AG09309 (cell line): ENCODE measurements around the gene NXPH2.

Source experiments
- DNase-seq: peaks from one replicate; pipeline ENCODE4 v3.0.0-alpha.2; 2010; ENCODE audit warnings: low read depth
- H3K4me3 ChIP-seq: 2 replicates; pipeline ENCODE4 v1.5.1; 2011; ENCODE audit warnings: mild to moderate bottlenecking, low read depth, low read length, moderate library complexity; ENCODE audit not compliant: control insufficient read depth
- CTCF ChIP-seq: IDR thresholded peaks from 2 replicates; pipeline ENCODE4 v1.5.1; 2011; ENCODE audit warnings: mild to moderate bottlenecking, low read depth, low read length, inconsistent platforms; ENCODE audit not compliant: insufficient read depth, control insufficient read depth; ENCODE audit errors: missing control alignments

Gene NXPH2

GRCh38 chr2:138637686-138638085 lies 142.5 kb downstream of the NXPH2 start:
- no peak for DNase-seq
- H3K4me3 ChIP-seq, result no peak overlapping the region
- no peak for TF ChIP-seq CTCF

- DNase-seq, result no peak
- TF ChIP-seq CTCF, result no peak
- H3K4me3 ChIP-seq, result no peak overlapping the region
Measured at GRCh38 chr2:138637061-138637460, 143.1 kb downstream of the NXPH2 start.

GRCh38 chr2:138633049-138633448 lies 147.1 kb downstream of the NXPH2 start:
- no peak overlapping the region for H3K4me3 ChIP-seq
- no peak for DNase-seq
- no peak for TF ChIP-seq CTCF

GRCh38 chr2:138632066-138632620 lies 148.0 kb downstream of the NXPH2 start:
- DNase-seq, result no peak
- TF ChIP-seq CTCF, result no peak
- no peak overlapping the region for H3K4me3 ChIP-seq

- TF ChIP-seq CTCF, result no peak
- DNase-seq, result no peak
- no peak overlapping the region for H3K4me3 ChIP-seq
Measured at GRCh38 chr2:138630164-138630563, 150.0 kb downstream of the NXPH2 start.

- no peak overlapping the region for H3K4me3 ChIP-seq
- TF ChIP-seq CTCF, result no peak
- DNase-seq, result no peak
Measured at GRCh38 chr2:138626148-138626547, 154.0 kb downstream of the NXPH2 start.

- no peak overlapping the region for H3K4me3 ChIP-seq
- TF ChIP-seq CTCF, result no peak
- DNase-seq, result no peak
Measured at GRCh38 chr2:138622613-138623012, 157.6 kb downstream of the NXPH2 start.
